Pancreas (tissue), 10 donors: ENCODE data around the gene ZFP92. TPM values are rescaled to one million over a fixed set of nuclear protein-coding genes. Genes with fewer than 3 reads are reported as not detected.
"Not testable (repeated sequence)": the region's sequence is repeated elsewhere in the genome, so short reads cannot be mapped to it uniquely, and the experiment has no call there.

Source experiments
- ATAC-seq, 4 donors: fragments of 200-7000 bp; cut with Tn5 transposase; one replicate each; pipeline versions ENCODE4 v1.8.0 to v1.9.1; 2020; ENCODE audit warnings: mild to moderate bottlenecking in 4 of 4, moderate library complexity in 4 of 4
- DNase-seq, 6 donors: peaks; one replicate each; pipeline ENCODE4 v3.0.0-alpha.2; 2020
- FAIRE-seq: peaks from 2 replicates; lab custom pipeline; 2012; peaks lifted over from hg19 to GRCh38; lab: Jason Lieb, UNC
- H3K27ac ChIP-seq, 4 donors: fragments of 200-600 bp; sonication (generic); 1 replicate in 3 of 4; 2 replicates in 1 of 4; pipeline versions ENCODE4 v1.5.0 to v1.8.0; 2020
- H3K27me3 ChIP-seq, 4 donors: fragments of 200-600 bp; one replicate each; pipeline ENCODE4 v1.8.0; 2021
- H3K36me3 ChIP-seq, 3 donors: fragments of 200-600 bp; sonication (generic) in 1 of 3; one replicate each; pipeline versions ENCODE4 v1.5.0 to v1.8.0; 2020 to 2021
- H3K4me1 ChIP-seq, 3 donors: fragments of 200-600 bp; one replicate each; pipeline ENCODE4 v1.8.0; 2021
- H3K4me3 ChIP-seq, 4 donors: fragments of 200-600 bp; sonication (generic) in 2 of 4; one replicate each; pipeline versions ENCODE4 v1.5.0 to v1.8.0; 2020 to 2021
- H3K9me3 ChIP-seq, 4 donors: fragments of 200-600 bp; one replicate each; pipeline ENCODE4 v1.8.0; 2021
- WGBS, 2 donors: extraction: QIAGEN DNeasy Blood & Tissue Kit; methylation state at CpG; one replicate each; pipeline ENCODE4 v1.1.7; 2013; 5-methylcytosine and 5-hydroxymethylcytosine counted together
- intact Hi-C, 3 donors: fragments of 100-400 bp; cut with DNase I; formaldehyde crosslinking; loops; one replicate each; pipeline versions ENCODE4 v1.11.1 to v1.14.2; 2022
- polyA plus RNA-seq, 2 donors: library from polyadenylated mRNA; stranded (reverse); fragments of 200-250 nt; gene quantifications; one replicate each; pipeline ENCODE4 v1.2.3, GENCODE V29; 2013
- total RNA-seq, 6 donors: library from RNA; stranded (reverse); fragmentation: NEBNext Ultra II Directional in 4 of 6; extraction: Animal tissue kit (Norgen Biotek cat#: 25700) in 4 of 6; gene quantifications; one replicate each; pipeline versions ENCODE4 v1.2.1 to v1.2.4, GENCODE V29; 2021 to 2023
- TF ChIP-seq, protein P1 (sequence below), 4 donors: fragments of 200-600 bp; sonication (generic) in 3 of 4; IDR thresholded peaks; one replicate each; pipeline versions ENCODE4 v1.5.0 to v1.8.0; 2021; ENCODE audit warnings: antibody characterized with exemption in 4 of 4
- donor health status: healthy with polysubstance abuse.
- donor health status: DM: no; HTN: no; CAD: no; lungs with moderate emphysema.
- donor health status: DM: no; HTN: no; CAD: no.
- donor health status: control.
- donor health status: control.
- donor health status: Bipolar disorder and iron deficiency.
- donor health status: DM: yes; HTN: yes; CAD: no.
- donor health status: DM: no; HTN: no; CAD: no.
- donor health status: DM: no; HTN: no; CAD: no.
- donor health status: DM: yes; HTN: yes; CAD: no.

The ZFP92 gene
- total and polyA plus RNA-seq, 8 donors, result 0.28 to 1.00 (median 0.41) TPM

DNA sequence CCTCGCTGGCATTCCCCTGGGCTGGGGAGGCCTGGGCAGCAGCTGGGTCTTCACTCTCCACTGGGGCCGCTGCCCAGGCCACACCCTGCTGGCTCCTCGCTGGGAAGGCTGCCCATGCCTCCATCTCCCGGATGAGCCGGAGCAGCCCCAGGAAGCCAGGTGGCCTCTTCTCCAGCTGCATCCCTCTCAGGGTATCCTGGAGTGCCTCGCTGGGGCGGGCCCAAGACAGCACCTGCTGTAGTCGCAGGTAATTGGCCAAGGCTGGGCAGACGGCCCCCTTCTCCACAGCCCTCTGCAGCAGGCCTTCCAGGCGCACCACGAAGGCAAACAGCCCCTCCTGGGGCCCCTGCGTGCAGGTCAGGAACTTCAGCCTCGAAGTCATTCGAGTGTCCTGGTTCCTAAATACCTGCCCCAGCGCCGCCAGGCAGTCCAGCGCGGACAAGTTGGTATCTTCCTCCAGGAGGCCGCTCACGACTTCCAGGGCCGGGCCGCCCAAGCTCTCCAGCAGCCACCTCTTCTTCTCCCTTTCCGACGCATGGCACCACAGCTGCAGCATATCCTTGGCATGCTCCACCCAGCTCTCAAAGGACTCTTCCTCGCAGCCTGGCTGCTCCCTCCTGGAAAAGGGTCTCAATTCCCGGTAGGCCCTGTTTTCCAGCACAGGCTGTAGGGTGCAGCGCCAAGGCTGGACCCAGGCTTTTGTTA lies 13.9 kb upstream of the ZFP92 start:
- FAIRE-seq, result no peak
- WGBS, 2 donors, result 80 to 86% methylated on average over 27 of the region's 27 CpGs
- TF ChIP-seq, protein P1, sequence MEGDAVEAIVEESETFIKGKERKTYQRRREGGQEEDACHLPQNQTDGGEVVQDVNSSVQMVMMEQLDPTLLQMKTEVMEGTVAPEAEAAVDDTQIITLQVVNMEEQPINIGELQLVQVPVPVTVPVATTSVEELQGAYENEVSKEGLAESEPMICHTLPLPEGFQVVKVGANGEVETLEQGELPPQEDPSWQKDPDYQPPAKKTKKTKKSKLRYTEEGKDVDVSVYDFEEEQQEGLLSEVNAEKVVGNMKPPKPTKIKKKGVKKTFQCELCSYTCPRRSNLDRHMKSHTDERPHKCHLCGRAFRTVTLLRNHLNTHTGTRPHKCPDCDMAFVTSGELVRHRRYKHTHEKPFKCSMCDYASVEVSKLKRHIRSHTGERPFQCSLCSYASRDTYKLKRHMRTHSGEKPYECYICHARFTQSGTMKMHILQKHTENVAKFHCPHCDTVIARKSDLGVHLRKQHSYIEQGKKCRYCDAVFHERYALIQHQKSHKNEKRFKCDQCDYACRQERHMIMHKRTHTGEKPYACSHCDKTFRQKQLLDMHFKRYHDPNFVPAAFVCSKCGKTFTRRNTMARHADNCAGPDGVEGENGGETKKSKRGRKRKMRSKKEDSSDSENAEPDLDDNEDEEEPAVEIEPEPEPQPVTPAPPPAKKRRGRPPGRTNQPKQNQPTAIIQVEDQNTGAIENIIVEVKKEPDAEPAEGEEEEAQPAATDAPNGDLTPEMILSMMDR (IDR thresholded peaks at IDR 0.05), result no peak
- Histone ChIP-seq H3K4me1 (no peaks in the 10 kb centered on the region), H3K36me3 (no peaks in the 10 kb centered on the region), H3K27ac (no peak overlapping the region), H3K9me3 (no peaks in the 10 kb centered on the region), H3K4me3 (no peak overlapping the region), H3K27me3 (peaks cover 0 to 4% (median 0%) of the 10 kb centered on the region in 4 donors)
- no peak for ATAC-seq
- intact Hi-C loops, result no loop called here
- peak in 1 of 6 donors; percentile 48 for DNase-seq

DNA sequence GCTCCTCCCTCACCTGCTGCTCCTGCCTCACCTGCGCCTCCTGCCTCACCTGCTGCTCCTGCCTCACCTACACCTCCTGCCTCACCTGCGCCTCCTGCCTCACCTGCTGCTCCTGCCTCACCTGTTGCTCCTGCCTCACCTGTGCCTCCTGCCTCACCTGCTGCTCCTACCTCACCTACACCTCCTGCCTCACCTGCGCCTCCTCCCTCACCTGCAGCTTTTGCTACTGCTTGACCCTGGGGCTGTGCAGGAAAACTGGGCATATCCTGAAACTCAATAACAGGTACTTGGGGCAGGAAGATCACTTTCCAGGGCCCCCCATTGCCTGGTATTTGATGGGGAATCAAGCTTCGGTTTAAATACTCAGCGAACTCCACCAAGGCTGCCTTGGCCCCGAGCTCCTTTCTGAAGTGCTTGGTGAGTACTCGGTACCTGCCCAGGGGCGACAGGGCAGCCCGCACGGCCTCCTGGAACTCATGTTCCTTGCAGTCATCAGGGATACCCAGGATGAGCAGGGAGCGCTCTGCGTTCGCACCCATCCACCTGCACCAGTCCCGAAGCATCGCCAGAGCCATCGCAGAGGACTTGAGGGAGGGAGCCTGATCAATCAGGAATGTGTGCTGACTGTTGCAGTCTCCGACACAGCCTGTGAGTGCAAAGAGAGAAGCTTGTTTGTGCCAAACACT lies 12.9 kb upstream of the ZFP92 start:
- no peaks in the 10 kb centered on the region for H3K4me1 ChIP-seq
- H3K27ac ChIP-seq, result no peak overlapping the region
- FAIRE-seq, result no peak
- H3K9me3 ChIP-seq, result no peaks in the 10 kb centered on the region
- intact Hi-C loops, result no loop called here
- DNase-seq, result peak in 1 of 6 donors; percentile 48
- TF ChIP-seq, protein P1 (IDR thresholded peaks at IDR 0.05), result no peak
- H3K4me3 ChIP-seq, result no peak overlapping the region
- 70 to 76% methylated on average over 17 of the region's 17 CpGs for WGBS, 2 donors
- no peak for ATAC-seq
- peaks cover 0 to 4% (median 0%) of the 10 kb centered on the region in 4 donors for H3K27me3 ChIP-seq
- no peaks in the 10 kb centered on the region for H3K36me3 ChIP-seq

DNA sequence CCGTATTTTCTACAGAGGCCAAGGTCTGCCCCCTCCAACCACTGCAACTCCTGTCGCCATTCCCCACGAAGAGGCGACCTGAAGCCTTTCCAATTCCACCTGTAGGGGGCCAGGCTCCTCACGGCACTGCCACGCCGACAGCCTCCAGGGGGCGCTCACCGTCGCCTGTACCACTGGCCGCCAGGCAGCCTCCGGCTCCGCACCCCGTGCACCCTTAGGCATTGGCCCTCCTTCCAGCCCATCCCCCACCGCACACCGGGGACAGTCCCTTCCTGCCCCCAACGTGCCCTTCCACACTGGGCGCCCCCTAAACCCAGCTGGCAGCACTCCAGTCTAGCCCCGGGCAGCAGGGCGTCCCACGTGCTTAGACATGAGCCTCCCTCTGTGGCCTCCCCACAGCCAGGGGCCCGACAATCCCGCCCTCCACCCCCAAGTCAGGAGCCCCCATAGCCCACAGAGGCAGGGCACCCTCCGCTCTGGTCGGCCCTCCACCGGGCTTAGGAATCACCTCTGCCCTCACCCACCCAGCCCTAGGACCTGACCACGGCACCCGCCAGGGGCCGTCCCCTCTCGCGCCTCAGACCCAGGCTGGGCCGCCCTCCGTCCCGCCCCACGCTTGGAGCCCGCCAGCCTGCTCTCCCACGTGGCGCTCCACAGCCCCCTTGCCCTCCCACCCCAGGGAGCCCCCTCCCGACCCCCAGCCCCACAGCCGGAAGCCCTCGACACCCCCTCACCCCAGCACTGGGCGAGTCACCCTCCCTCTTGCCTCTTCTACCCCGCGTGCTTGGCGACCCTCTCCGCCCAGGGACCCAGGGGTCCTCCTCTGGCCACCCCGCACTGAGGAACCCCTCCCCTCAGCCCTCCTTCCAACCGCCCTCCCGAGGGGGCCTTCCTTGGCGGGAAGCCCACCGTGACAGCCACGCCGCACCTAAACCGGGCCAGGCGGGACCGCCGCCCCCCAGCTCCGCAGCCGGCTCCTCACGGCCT lies 10.8 kb upstream of the ZFP92 start:
- ATAC-seq (peak in 2 of 4 donors; percentile 24 to 40), DNase-seq (peak in 1 of 6 donors; percentile 22), FAIRE-seq (no peak)

DNA sequence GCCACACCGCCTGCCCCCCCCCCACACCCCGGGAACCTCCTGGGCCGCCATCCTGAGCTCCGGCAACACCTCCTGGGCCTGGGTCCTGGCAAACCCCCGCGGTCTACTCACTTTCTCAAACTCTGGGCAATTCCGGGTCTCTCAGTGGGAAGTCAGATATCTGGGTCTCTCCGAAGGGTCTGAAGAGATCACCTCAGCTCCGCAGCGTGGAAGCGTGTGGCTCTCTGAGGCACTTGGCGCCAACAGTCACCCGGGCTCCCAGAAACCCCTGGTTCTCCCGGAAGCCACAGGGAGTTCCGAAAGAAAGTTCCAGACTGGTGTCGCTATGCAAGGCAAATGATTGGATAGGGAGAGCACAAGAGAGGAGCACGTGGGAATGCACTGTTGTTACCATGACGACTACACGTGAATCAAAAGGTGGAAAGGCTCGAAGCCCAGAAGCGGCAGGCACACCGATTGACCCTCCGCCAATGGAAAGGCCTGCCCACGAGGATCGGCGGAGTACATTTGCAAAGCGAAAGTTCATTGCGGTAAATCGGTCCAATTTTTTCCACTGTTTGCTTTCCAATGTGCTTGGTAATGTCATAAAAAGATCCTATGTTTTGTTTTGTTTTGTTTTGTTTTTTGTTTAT lies 10.0 kb upstream of the ZFP92 start, which contains the start of gene PNMA6E:
PNMA6E (minus strand) TSS at position 218 of the 632 bp plus-strand sequence. CDS start 2,501 bp downstream, outside the sequence.
- intact Hi-C loops, result no loop called here
- Histone ChIP-seq H3K27me3 (peaks cover 0 to 4% (median 2%) of the 10 kb centered on the region in 4 donors), H3K4me3 (no peak within 1 kb of the TSS), H3K9me3 (no peaks in the 10 kb centered on the region), H3K27ac (no peak within 1 kb of the TSS), H3K4me1 (no peaks in the 10 kb centered on the region), H3K36me3 (no peaks in the 10 kb centered on the region)
- TF ChIP-seq, protein P1 (IDR thresholded peaks at IDR 0.05), result no peak
- ATAC-seq (no peak), FAIRE-seq (no peak), DNase-seq (no peak)
- 90 to 91% methylated on average over 29 of the region's 29 CpGs for WGBS, 2 donors

More for the DNA sequence above, 10.8 kb upstream of the ZFP92 start:
- no peaks in the 10 kb centered on the region for H3K9me3 ChIP-seq
- intact Hi-C loops, result no loop called here
- WGBS, 2 donors, result 76 to 82% methylated on average over 58 to 60 of the region's 60 CpGs
- H3K27me3 ChIP-seq, result peaks cover 0 to 4% (median 2%) of the 10 kb centered on the region in 4 donors
- TF ChIP-seq, protein P1 (IDR thresholded peaks at IDR 0.05), result peak in 3 of 4 donors; percentile 6 to 16 (median 15)
- no peak overlapping the region for H3K27ac ChIP-seq
- no peaks in the 10 kb centered on the region for H3K4me1 ChIP-seq
- H3K36me3 ChIP-seq, result no peaks in the 10 kb centered on the region
- H3K4me3 ChIP-seq, result no peak overlapping the region

DNA sequence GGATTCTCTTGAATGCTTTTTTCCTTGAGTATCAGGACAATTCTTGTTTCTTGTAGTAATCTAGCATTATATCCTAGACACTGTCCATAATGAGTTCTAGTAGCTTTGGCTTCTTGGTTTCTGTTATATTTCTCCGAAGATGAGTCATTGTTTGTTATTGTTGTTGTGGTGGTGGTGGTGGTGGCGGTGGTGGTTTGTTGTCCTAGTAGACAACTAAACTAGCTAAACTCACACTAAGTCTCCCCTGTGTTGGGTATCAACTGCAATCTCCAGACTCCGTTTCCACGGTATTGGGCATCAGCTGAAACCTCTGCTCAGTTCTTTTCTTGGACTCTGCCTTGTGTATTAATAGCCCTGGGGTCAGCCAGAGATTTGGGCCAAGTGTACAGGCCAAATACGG lies 6.9 kb upstream of the ZFP92 start:
- H3K27me3 ChIP-seq, H3K4me1 ChIP-seq, DNase-seq, ATAC-seq, H3K27ac ChIP-seq, intact Hi-C loops, H3K9me3 ChIP-seq, H3K36me3 ChIP-seq, H3K4me3 ChIP-seq, FAIRE-seq: not testable (repeated sequence)
- 81 to 85% methylated on average over 5 of the region's 5 CpGs for WGBS, 2 donors
